ENCODE results near the gene PCP2. TPM values are rescaled to one million over a fixed set of nuclear protein-coding genes. Genes with fewer than 3 reads are reported as not detected.

Gene PCP2
- total RNA-seq, 4 donors from 2014 or later = not detected

GRCh38 chr19:7607212-7607873 is 26.2 kb downstream of the PCP2 start:
- no peaks in the 10 kb centered on the region for H3K36me3 ChIP-seq
- H3K27me3 ChIP-seq = peaks cover 0 to under 1% of the 10 kb centered on the region in 2 donors
- DNase-seq = no peak
- no peaks in the 10 kb centered on the region for H3K9me3 ChIP-seq
- TF ChIP-seq CTCF (IDR thresholded peaks at IDR 0.05) (no peak), POLR2A (IDR thresholded peaks at IDR 0.05) (no peak)
- H3K4me1 ChIP-seq = no peaks in the 10 kb centered on the region
- no peak overlapping the region for H3K4me3 ChIP-seq
- intact Hi-C loops (cut with DNase I; ENCODE audit: low total_unique reads) = no loop called here
- H3K27ac ChIP-seq = no peak overlapping the region

GRCh38 chr19:7606289-7606688 is 27.2 kb downstream of the PCP2 start:
- Histone ChIP-seq H3K4me1 (no peaks in the 10 kb centered on the region), H3K36me3 (no peaks in the 10 kb centered on the region), H3K27me3 (peaks cover 0 to 3% of the 10 kb centered on the region in 2 donors), H3K27ac (no peak overlapping the region), H3K9me3 (no peaks in the 10 kb centered on the region), H3K4me3 (no peak overlapping the region)
- DNase-seq = no peak
- TF ChIP-seq CTCF (IDR thresholded peaks at IDR 0.05) (no peak), POLR2A (IDR thresholded peaks at IDR 0.05) (no peak)
- intact Hi-C loops (cut with DNase I; ENCODE audit: low total_unique reads) = no loop called here

GRCh38 chr19:7605490-7606222 is 27.9 kb downstream of the PCP2 start:
- no peak overlapping the region for H3K27ac ChIP-seq
- peaks cover 0 to 3% of the 10 kb centered on the region in 2 donors for H3K27me3 ChIP-seq
- DNase-seq = no peak
- H3K4me3 ChIP-seq = no peak overlapping the region
- TF ChIP-seq POLR2A (IDR thresholded peaks at IDR 0.05) (no peak), CTCF (IDR thresholded peaks at IDR 0.05) (no peak)
- intact Hi-C loops (cut with DNase I; ENCODE audit: low total_unique reads) = no loop called here
- H3K9me3 ChIP-seq = no peaks in the 10 kb centered on the region
- no peaks in the 10 kb centered on the region for H3K4me1 ChIP-seq
- H3K36me3 ChIP-seq = no peaks in the 10 kb centered on the region

- no peak for TF ChIP-seq CTCF (IDR thresholded peaks at IDR 0.05)
- no peak for TF ChIP-seq POLR2A (IDR thresholded peaks at IDR 0.05)
- Histone ChIP-seq H3K4me1 (no peaks in the 10 kb centered on the region), H3K4me3 (no peak overlapping the region), H3K27me3 (peaks cover 0 to 3% of the 10 kb centered on the region in 2 donors), H3K27ac (no peak overlapping the region), H3K9me3 (no peaks in the 10 kb centered on the region), H3K36me3 (no peaks in the 10 kb centered on the region)
- no peak for DNase-seq
- intact Hi-C loops (cut with DNase I; ENCODE audit: low total_unique reads) = no loop called here
Observed at GRCh38 chr19:7603919-7604318, 29.6 kb downstream of the PCP2 start.

GRCh38 chr19:7602935-7603497 is 30.5 kb downstream of the PCP2 start:
- H3K4me1 ChIP-seq = no peaks in the 10 kb centered on the region
- H3K27me3 ChIP-seq = peaks cover 0 to 3% of the 10 kb centered on the region in 2 donors
- no peak overlapping the region for H3K4me3 ChIP-seq
- no peak for DNase-seq
- intact Hi-C loops (cut with DNase I; ENCODE audit: low total_unique reads) = no loop called here
- no peaks in the 10 kb centered on the region for H3K9me3 ChIP-seq
- TF ChIP-seq POLR2A (IDR thresholded peaks at IDR 0.05) = no peak
- TF ChIP-seq CTCF (IDR thresholded peaks at IDR 0.05) = no peak
- H3K36me3 ChIP-seq = no peaks in the 10 kb centered on the region
- H3K27ac ChIP-seq = no peak overlapping the region

All from uterus (tissue), 4 donors.